Activated gamma-delta T cell treated with Interleukin-2 at 50 U/mL for 16 hours (primary cell): Measurements from ENCODE around the gene FGF19.

Source experiments
- DNase-seq: peaks from one replicate; pipeline ENCODE4 v3.0.0-alpha.2; 2020

Gene FGF19

GRCh38 chr11:69703768-69704507 lies at the start of gene FGF19:
TSS of gene FGF19 (minus strand) at chr11:69704022. CDS start at chr11:69703876, 146 bp downstream.
- no peak for DNase-seq

- DNase-seq, result no peak
These were observed 49.1 kb upstream of the FGF19 start for GRCh38 chr11:69752890-69753289.

- DNase-seq, result no peak
These were observed 47.2 kb upstream of the FGF19 start for GRCh38 chr11:69750875-69751597.

- no peak for DNase-seq
These were observed 46.5 kb upstream of the FGF19 start for GRCh38 chr11:69750108-69750850.

- DNase-seq, result no peak
These were observed 44.8 kb upstream of the FGF19 start for GRCh38 chr11:69748637-69749036.

- no peak for DNase-seq
These were observed 43.2 kb upstream of the FGF19 start for GRCh38 chr11:69746752-69747742.

- DNase-seq, result no peak
These were observed 42.3 kb upstream of the FGF19 start for GRCh38 chr11:69746140-69746539.

- no peak for DNase-seq
These were observed 41.4 kb upstream of the FGF19 start for GRCh38 chr11:69745201-69745600.

GRCh38 chr11:69744435-69744834 lies 40.6 kb upstream of the FGF19 start:
- DNase-seq, result no peak

- DNase-seq, result no peak
These were observed 31.0 kb upstream of the FGF19 start for GRCh38 chr11:69734841-69735240.

- DNase-seq, result no peak
These were observed 30.5 kb upstream of the FGF19 start for GRCh38 chr11:69734367-69734766.

- no peak for DNase-seq
These were observed 29.1 kb upstream of the FGF19 start for GRCh38 chr11:69732910-69733309.

- no peak for DNase-seq
These were observed 27.3 kb upstream of the FGF19 start for GRCh38 chr11:69731110-69731509.

GRCh38 chr11:69730500-69730899 lies 26.7 kb upstream of the FGF19 start:
- DNase-seq, result no peak

- DNase-seq, result no peak
These were observed 25.4 kb upstream of the FGF19 start for GRCh38 chr11:69729252-69729651.

- no peak for DNase-seq
These were observed 23.4 kb upstream of the FGF19 start for GRCh38 chr11:69727266-69727665.

GRCh38 chr11:69726481-69726880 lies 22.7 kb upstream of the FGF19 start:
- no peak for DNase-seq

- no peak for DNase-seq
These were observed 22.2 kb upstream of the FGF19 start for GRCh38 chr11:69726019-69726418.

- DNase-seq, result no peak
These were observed 17.9 kb upstream of the FGF19 start for GRCh38 chr11:69721745-69722144.

- no peak for DNase-seq
These were observed 17.3 kb upstream of the FGF19 start for GRCh38 chr11:69721106-69721505.

- no peak for DNase-seq
These were observed 15.1 kb upstream of the FGF19 start for GRCh38 chr11:69718912-69719311.

- DNase-seq, result no peak
These were observed 14.3 kb upstream of the FGF19 start for GRCh38 chr11:69718147-69718546.
